ACC112 (cell line): ENCODE results near the gene BCAM.
"Not testable (repeated sequence)": the region's sequence is repeated elsewhere in the genome, so short reads cannot be mapped to it uniquely, and the experiment has no call there.

Experiments
- H2AFZ ChIP-seq: fragments of 200-600 bp; sonication (generic); one replicate; pipeline ENCODE4 v1.6.0; 2017; ENCODE audit warnings: antibody characterized with exemption, low read length; ENCODE audit not compliant: unreplicated experiment
- H3K27ac ChIP-seq: fragments of 200-600 bp; sonication (generic); 2 replicates; pipeline ENCODE4 v1.5.1; 2014; ENCODE audit warnings: low read depth, mild to moderate bottlenecking, antibody characterized with exemption, low read length, moderate library complexity
- H3K27me3 ChIP-seq: fragments of 200-600 bp; sonication (generic); 2 replicates; pipeline ENCODE4 v1.6.1; 2014; ENCODE audit warnings: mild to moderate bottlenecking, antibody characterized with exemption, low read length, moderate library complexity, mixed read lengths; ENCODE audit not compliant: insufficient read depth
- H3K36me3 ChIP-seq: fragments of 200-600 bp; sonication (generic); 2 replicates; pipeline ENCODE4 v1.6.1; 2016; ENCODE audit warnings: mild to moderate bottlenecking, antibody characterized with exemption, low read length, moderate library complexity, mixed read lengths; ENCODE audit not compliant: insufficient read depth
- H3K4me1 ChIP-seq: fragments of 200-600 bp; sonication (generic); one replicate; pipeline ENCODE4 v1.6.1; 2016; ENCODE audit warnings: low read length, mixed read lengths; ENCODE audit not compliant: insufficient read depth, unreplicated experiment, control insufficient read depth
- H3K4me3 ChIP-seq: fragments of 200-600 bp; sonication (generic); 2 replicates; pipeline ENCODE4 v1.5.1; 2014; ENCODE audit warnings: mild to moderate bottlenecking, low read depth, low read length
- H3K79me2 ChIP-seq: fragments of 200-600 bp; sonication (generic); one replicate; pipeline ENCODE4 v1.6.0; 2016; ENCODE audit warnings: low read length; ENCODE audit not compliant: control insufficient read depth, unreplicated experiment, insufficient read depth

The BCAM gene

DNA sequence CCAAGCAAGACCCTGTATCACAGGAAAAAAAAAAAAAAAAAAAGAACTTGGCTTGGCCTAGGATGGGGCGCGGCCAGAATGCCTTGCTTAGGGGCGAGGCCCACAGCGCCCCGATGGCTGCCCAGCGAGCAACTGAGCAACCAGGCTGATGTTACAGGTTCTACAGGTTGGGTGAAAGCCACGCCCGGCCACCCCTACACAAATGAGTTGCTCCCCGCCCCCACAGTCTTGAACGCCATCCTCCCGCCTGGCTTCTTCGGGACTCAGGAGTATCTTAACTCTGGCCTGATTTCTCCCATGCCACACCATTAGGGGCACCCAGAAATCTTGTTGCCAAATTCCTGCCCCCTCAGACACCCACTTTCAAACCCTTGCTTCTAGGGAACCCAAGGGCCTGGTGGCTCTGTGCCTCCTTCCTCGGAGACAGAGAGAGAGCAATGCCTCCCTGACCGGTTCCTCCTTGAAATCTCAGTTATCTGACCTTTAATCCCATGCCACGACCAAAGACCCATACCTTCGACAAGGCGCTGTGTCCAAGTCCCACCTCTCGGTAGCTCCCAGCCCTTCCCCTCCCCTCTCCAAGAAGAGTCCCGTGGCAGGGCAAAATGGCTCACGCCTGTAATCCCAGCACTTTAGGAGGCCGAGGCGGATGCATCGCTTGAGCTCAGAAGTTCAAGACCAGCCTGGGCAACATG is 32.4 kb upstream of the BCAM start:
- Histone ChIP-seq H3K4me1 (peaks cover 14% of the 10 kb centered on the region), H3K36me3 (no peaks in the 10 kb centered on the region), H3K27ac (no peak overlapping the region), H2AFZ (no peak overlapping the region), H3K4me3 (no peak overlapping the region), H3K27me3 (no peaks in the 10 kb centered on the region), H3K79me2 (no peaks in the 10 kb centered on the region)

DNA sequence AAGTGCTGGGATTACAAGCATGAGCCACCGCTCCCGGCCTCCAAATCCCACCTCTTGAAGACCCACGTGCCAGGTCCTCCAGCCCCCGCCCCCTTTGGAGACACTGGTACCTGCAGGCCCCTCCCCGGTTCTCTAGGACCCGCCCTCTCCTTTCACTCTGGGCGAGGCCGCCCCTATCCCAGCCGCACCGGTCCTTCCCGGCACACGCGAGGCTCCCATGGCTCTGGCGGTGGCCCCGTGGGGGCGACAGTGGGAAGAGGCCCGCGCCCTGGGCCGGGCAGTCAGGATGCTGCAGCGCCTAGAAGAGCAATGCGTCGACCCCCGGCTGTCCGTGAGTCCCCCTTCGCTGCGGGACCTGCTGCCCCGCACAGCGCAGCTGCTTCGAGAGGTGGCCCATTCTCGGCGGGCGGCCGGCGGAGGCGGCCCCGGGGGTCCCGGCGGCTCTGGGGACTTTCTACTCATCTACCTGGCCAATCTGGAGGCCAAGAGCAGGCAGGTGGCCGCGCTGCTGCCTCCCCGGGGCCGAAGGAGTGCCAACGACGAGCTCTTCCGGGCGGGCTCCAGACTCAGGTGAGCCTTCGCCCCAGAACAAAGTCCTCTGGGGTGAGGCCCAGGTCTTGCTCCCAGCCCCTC is 31.1 kb upstream of the BCAM start, which contains the start of gene CBLC:
Gene CBLC (plus strand): TSS at position 176 of the 633 bp plus-strand sequence. CDS start 42 bp downstream, at position 218.
- Histone ChIP-seq H3K36me3 (no peaks in the 10 kb centered on the region), H3K4me3 (no peak within 1 kb of the TSS), H2AFZ (no peak within 1 kb of the TSS), H3K4me1 (peaks cover 14% of the 10 kb centered on the region), H3K79me2 (no peaks in the 10 kb centered on the region), H3K27ac (no peak within 1 kb of the TSS), H3K27me3 (no peaks in the 10 kb centered on the region)

DNA sequence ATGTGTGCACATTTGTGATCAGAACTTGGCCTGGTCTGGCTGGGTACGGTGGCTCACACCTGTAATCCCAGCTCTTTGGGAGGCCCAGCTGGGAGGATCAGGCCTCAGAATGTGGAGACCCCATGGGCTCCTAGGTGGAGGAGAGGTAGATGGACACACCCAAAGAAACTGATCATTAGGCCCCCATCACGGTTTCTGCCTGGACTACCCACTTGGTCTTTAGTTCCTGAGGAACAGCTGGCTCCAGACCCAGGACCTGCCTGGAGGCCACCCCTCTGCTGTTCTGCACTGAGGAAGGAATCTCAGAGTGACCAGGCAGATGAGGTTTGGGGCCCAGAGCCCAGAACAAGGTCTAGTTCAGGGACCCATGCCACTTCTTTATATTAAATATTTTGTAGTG is 29.8 kb upstream of the BCAM start:
- no peaks in the 10 kb centered on the region for H3K36me3 ChIP-seq
- no peak overlapping the region for H3K4me3 ChIP-seq
- no peaks in the 10 kb centered on the region for H3K79me2 ChIP-seq
- no peaks in the 10 kb centered on the region for H3K27me3 ChIP-seq
- H3K4me1 ChIP-seq: peaks cover 8% of the 10 kb centered on the region
- H2AFZ ChIP-seq: no peak overlapping the region
- no peak overlapping the region for H3K27ac ChIP-seq

DNA sequence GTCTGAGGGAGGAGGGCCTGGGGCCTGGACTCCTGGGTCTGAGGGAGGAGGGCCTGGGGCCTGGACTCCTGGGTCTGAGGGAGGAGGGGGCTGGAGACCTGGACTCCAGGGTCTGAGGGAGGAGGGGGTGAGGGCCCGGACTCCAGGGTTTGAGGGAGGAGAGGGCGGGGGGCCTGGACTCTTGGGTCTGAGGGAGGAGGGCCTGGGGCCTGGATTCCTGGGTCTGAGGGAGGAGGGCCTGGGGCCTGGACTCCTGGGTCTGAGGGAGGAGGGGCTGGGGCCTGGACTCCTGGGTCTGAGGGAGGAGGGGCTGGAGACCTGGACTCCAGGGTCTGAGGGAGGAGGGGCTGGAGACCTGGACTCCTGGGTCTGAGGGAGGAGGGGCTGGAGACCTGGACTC is 27.2 kb upstream of the BCAM start:
- H3K36me3 ChIP-seq, H3K27ac ChIP-seq, H3K4me1 ChIP-seq, H3K4me3 ChIP-seq, H2AFZ ChIP-seq, H3K27me3 ChIP-seq, H3K79me2 ChIP-seq: not testable (repeated sequence)

DNA sequence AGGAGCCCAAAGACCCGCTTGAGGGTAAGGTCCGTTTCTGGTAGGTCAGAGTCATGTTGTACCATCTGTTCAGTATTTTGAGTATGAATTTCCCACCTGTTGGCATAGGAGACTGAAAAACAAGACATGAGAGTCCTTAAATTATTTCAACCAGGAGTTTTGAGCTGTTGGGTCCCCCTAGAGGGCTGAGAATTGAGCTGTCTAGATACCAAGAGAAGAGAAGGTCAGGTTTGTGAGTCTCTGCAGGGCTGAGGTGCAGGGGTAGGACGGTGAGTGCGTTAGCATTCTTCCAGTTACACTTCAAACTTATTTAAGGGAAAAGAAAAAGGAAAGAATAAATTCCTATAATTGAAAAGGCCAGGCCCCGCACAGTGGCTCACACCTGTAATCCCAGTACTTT is 26.2 kb upstream of the BCAM start:
- Histone ChIP-seq H3K79me2 (no peaks in the 10 kb centered on the region), H3K4me3 (no peak overlapping the region), H3K36me3 (no peaks in the 10 kb centered on the region), H3K4me1 (no peaks in the 10 kb centered on the region), H2AFZ (no peak overlapping the region), H3K27ac (no peak overlapping the region), H3K27me3 (no peaks in the 10 kb centered on the region)

DNA sequence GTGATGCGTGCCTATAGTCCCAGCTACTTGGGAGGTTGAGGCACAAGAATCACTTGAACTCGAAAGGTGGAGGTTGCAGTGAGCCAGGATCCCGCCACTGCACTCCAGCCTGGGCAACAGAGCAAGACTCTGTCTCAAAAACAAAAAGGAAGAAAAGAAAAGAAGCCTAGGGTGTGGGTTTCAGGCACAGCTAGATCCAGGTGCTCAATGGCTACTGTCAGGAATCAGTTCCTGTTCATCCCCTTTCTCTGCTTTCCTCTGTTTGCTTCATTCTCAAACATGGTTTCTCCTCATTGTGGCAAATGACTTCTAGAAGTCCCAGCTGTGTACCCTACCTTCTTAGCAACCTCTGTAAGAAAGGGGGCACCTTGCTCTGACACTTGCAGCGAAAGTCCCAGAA is 25.4 kb upstream of the BCAM start:
- no peaks in the 10 kb centered on the region for H3K79me2 ChIP-seq
- no peaks in the 10 kb centered on the region for H3K36me3 ChIP-seq
- no peaks in the 10 kb centered on the region for H3K4me1 ChIP-seq
- H2AFZ ChIP-seq: no peak overlapping the region
- H3K4me3 ChIP-seq: no peak overlapping the region
- no peak overlapping the region for H3K27ac ChIP-seq
- H3K27me3 ChIP-seq: no peaks in the 10 kb centered on the region

DNA sequence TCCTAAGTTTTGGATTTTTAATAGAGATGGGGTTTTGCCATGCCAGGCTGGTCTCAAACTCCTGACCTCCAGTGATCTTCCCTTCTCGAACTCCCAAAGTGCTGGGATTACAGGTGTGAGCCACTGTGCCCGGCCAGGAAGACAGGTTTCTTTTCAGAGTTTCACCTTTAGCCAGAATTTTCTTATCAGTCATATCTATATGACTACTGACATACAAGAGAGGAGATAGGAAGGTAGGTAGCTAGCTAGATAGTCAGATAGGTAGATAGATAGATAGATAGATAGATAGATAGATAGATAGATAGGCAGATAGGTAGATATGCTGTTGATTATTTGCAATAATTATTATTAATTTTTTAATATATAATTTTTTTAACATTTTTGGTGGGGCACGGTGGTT is 23.6 kb upstream of the BCAM start:
- no peaks in the 10 kb centered on the region for H3K36me3 ChIP-seq
- H3K79me2 ChIP-seq: no peaks in the 10 kb centered on the region
- H3K27me3 ChIP-seq: no peaks in the 10 kb centered on the region
- no peak overlapping the region for H3K27ac ChIP-seq
- H3K4me1 ChIP-seq: no peaks in the 10 kb centered on the region
- H2AFZ ChIP-seq: no peak overlapping the region
- H3K4me3 ChIP-seq: no peak overlapping the region

DNA sequence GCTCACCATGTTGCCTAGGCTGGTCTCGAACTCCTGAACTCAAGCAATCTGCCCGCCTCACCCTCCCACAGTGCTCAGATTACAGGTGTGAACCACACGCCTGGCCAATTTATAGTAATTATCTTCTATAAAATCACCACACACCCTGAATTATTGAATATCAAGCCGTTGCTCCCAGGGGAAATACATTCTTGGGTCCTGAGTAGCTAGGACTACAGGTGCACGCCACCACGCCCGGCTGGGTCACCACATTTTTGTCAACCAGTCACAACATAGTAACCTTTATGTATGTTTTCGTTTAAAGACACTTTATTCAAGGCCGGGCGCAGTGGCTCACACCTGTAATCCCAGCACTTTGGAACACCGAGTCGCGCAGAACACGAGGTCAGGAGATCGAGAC is 22.9 kb upstream of the BCAM start:
- no peaks in the 10 kb centered on the region for H3K4me1 ChIP-seq
- H3K4me3 ChIP-seq: no peak overlapping the region
- no peaks in the 10 kb centered on the region for H3K36me3 ChIP-seq
- H2AFZ ChIP-seq: no peak overlapping the region
- no peaks in the 10 kb centered on the region for H3K79me2 ChIP-seq
- no peak overlapping the region for H3K27ac ChIP-seq
- no peaks in the 10 kb centered on the region for H3K27me3 ChIP-seq

DNA sequence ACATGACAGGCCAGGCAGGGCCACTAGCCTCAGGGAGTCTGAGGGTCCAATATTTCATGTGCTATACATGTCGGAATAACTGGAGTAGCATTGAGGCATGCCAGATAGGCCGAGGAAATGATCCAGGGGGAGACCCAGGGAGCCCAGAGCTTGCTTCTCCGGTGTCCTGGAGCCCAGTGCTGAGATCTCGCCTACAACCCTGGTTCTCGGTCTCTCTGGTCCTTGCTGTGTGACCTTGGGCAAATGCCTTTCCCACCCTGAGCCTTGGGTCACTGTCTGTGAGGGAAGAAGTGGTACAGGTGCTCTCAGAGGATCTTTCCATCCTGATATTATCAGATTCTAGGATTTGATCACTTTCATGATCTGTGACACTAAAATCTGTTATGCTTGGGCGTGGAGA is 19.9 kb upstream of the BCAM start:
- no peaks in the 10 kb centered on the region for H3K4me1 ChIP-seq
- H3K4me3 ChIP-seq: no peak overlapping the region
- H3K27me3 ChIP-seq: no peaks in the 10 kb centered on the region
- no peak overlapping the region for H3K27ac ChIP-seq
- no peaks in the 10 kb centered on the region for H3K36me3 ChIP-seq
- no peaks in the 10 kb centered on the region for H3K79me2 ChIP-seq
- H2AFZ ChIP-seq: no peak overlapping the region

DNA sequence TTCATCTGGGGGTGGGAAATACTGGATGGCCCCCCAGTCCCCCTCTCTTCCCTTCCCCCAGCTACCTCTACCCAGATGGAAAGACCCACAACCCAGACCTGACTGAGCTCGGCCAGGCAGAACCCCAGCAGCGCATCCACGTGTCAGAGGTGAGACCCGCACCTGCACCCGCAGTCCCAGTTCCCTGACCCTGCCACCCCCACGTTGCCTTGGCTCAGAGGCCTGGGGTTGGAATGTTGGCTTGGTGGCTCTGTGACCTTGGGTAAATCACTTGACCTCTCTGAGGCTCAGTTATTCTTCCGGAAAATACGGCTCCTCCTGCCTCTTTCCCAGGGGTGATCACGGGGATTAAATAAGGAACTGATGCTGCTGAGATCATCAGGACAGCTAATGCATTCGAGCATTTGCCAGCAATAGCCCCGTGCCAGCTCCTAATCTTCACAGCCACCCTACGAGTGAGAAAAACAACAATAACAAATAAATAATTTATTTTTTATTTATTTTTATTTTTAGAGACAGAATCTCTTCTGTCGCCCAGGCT is 18.9 kb upstream of the BCAM start:
- no peaks in the 10 kb centered on the region for H3K36me3 ChIP-seq

DNA sequence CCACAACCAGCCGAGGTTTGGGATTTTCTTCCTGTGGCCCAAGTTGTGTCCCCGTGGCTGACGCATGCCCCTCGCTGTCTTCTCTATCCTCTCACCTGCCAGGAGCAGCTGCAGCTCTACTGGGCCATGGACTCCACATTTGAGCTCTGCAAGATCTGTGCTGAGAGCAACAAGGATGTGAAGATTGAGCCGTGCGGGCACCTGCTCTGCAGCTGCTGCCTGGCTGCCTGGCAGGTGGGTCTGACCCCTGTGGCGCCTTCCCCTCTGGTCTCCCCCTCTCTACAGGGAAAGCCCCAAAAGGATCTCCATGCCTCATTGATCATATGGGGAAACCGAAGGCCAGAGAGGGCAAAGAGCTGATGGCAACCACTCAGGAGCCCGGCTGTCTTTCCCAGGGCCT is 16.6 kb upstream of the BCAM start:
- no peak overlapping the region for H3K27ac ChIP-seq
- no peaks in the 10 kb centered on the region for H3K79me2 ChIP-seq
- H3K4me3 ChIP-seq: no peak overlapping the region

More for the DNA sequence above, 18.9 kb upstream of the BCAM start:
- Histone ChIP-seq H3K27me3 (no peaks in the 10 kb centered on the region), H3K27ac (no peak overlapping the region), H3K4me1 (no peaks in the 10 kb centered on the region), H3K4me3 (no peak overlapping the region), H3K79me2 (no peaks in the 10 kb centered on the region), H2AFZ (no peak overlapping the region)

More for the DNA sequence above, 16.6 kb upstream of the BCAM start:
- Histone ChIP-seq H3K4me1 (no peaks in the 10 kb centered on the region), H3K27me3 (no peaks in the 10 kb centered on the region), H3K36me3 (no peaks in the 10 kb centered on the region), H2AFZ (no peak overlapping the region)
